GM18909 (cell line): ENCODE measurements around the gene HOXC12.

Source experiments
- ATAC-seq: cut with Tn5 transposase; IDR thresholded peaks from one replicate; pipeline ENCODE4 v1.9.1; 2021; ENCODE audit warnings: mild to moderate bottlenecking; ENCODE audit not compliant: unreplicated experiment, poor library complexity

Gene HOXC12

DNA sequence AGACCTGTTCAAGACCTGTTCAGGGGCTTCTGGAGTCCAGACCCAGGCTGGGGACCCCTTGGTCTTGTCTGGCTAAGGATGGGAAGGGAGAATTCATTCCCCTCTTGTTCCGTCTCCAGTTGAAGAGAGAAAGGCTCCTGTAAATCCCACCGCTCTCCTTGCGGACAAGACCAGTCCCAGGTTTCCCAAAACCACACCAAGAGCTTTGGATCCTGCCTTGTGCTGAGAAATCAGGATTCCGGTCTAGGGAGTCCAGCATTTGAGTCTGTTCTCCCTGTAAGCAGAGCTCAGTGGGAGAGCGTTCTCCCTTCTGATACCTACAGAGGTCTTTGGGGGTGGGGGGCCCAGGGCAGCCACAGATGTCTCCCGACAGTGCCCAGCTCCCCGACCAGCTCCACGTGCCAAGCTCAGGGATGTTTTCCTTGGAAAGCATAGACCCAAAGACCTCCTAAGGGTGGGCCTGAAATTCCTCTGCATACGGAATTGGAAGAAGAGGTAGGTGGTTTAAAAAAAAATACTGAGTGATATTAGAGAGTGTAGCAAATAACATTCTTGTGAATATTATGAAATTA is 14.2 kb upstream of the HOXC12 start:
- ATAC-seq: no peak

DNA sequence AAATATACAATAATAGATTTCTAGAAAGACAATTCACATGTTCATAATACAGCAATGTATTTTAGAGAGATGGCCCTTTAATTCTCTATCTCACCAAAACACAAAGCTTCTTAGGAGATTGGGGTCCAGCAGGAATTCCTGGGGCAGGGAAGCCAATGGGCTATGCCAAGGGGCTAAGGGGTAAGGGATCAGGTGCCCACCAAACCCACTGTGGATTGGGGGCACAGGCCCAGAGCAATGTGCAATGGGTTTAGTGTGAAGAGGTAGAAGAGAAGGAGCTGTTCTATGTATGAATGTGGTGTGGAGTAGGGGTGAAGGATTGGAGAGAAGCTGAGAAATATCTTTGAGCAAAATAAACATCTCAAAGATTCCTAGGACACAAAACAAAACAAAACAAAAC is 13.5 kb upstream of the HOXC12 start:
- no peak for ATAC-seq

DNA sequence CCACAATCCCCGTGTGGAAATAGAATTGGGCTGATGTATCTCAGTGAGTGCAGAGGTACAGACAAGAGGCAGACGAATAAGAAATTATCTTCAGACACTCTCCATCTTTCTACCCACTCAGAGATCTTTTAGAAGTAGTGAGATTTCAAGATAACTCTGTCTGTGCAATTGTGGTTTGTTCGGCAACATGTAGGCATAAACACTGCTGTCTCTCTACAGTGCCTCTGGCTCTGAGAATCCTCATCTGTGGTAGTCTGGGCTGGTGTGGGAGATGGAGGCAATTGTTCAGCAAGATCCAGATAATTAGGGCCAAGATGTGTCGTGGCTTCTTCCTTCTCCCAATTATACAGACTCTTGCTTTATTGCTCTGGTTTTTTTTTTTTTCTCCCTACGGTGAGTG is 13.0 kb upstream of the HOXC12 start:
- ATAC-seq: no peak

DNA sequence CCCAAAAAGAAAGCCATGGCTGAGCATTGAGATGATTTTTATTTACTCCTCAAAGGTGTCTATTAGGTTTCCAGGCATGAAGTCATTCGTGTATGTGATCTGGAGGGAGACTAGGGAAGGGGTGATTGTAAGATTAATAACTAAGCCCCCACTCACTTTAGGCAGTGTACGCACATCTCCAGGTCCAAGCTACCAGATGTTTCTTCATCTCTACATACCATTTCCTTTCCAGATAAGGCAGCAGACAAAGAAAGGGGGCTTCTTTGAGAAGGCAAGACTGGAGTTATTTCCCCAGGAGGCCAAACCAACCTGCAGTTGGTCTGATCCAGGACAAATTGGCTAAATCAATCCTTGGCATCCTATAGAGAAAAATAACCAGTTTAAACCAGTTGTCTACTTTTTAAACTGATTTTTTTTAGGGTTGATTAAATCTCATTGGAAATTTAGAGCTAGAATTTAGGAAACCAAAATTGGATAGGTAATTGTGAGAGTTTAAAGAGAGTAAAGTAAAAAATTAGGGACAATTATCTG is 12.2 kb upstream of the HOXC12 start:
- no peak for ATAC-seq

DNA sequence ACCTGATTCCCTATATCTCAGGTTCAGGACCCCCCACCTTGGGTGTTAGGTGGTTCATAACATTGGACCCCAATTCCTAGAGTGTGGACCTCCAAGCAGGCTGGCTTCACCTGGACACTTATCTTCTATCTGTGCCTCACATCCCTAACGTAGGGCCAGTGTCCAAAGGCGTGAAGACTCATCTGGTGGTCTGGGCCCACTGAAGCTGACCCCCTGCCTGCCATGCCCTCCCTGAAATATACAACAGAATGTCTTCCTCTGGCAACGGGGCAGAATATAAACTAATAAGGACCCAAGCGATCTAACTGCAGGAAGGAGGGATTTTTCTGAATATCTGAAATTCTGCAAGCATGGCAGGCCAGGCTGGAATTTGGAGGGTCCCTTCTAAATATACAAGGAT is 10.5 kb upstream of the HOXC12 start:
- ATAC-seq: no peak

DNA sequence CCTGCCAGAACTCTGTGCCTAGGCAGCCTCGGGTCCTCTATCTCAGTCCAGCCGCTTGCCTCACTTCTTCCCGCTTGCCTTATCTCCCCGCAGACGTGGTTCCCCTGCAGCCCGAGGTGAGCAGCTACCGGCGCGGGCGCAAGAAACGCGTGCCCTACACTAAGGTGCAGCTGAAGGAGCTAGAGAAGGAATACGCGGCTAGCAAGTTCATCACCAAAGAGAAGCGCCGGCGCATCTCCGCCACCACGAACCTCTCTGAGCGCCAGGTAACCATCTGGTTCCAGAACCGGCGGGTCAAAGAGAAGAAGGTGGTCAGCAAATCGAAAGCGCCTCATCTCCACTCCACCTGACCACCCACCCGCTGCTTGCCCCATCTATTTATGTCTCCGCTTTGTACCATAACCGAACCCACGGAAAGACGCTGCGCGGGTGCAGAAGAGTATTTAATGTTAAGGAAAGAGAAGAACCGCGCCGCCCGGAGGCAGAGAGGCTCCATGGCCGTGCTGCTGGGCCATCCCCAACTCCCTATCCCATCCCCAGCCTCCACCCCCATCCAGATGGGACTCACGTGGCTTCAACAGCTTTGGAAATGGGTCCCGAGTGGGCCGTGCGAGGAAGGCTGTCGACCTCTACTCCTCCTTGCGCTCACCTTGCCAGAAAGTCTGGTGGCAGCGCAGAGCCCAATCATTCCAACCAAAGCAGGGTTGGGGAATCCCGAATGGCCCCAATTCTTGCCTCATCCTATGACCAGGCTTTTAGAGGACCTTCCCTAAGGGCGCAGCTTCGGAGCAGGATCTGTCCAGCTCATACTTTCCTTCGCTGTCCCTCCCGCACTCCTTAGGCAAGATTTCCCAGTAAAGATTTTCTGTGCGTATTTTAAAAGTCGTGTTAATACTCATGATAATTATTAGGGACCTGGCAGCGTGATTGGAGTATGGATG is 9.5 kb upstream of the HOXC12 start:
- ATAC-seq: no peak

DNA sequence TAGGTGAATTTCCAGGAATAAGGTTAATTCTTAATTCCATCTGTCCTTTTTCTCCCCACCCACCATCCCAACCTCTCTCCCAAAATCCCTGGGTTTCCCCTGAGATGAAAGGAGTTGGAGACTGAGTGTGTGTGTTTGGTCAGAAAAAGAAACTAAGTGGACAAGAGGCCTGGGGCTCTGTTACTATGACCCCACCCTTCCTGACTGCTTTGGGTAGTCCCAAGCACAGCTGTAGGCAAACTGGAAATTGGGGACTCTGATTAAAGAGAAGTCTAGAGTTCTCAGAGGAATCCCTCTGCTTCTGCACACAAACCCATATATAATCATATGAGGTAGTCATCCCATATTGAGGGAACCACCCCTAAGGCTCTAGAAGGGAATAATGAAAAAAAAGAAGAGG is 7.0 kb upstream of the HOXC12 start:
- ATAC-seq: no peak

DNA sequence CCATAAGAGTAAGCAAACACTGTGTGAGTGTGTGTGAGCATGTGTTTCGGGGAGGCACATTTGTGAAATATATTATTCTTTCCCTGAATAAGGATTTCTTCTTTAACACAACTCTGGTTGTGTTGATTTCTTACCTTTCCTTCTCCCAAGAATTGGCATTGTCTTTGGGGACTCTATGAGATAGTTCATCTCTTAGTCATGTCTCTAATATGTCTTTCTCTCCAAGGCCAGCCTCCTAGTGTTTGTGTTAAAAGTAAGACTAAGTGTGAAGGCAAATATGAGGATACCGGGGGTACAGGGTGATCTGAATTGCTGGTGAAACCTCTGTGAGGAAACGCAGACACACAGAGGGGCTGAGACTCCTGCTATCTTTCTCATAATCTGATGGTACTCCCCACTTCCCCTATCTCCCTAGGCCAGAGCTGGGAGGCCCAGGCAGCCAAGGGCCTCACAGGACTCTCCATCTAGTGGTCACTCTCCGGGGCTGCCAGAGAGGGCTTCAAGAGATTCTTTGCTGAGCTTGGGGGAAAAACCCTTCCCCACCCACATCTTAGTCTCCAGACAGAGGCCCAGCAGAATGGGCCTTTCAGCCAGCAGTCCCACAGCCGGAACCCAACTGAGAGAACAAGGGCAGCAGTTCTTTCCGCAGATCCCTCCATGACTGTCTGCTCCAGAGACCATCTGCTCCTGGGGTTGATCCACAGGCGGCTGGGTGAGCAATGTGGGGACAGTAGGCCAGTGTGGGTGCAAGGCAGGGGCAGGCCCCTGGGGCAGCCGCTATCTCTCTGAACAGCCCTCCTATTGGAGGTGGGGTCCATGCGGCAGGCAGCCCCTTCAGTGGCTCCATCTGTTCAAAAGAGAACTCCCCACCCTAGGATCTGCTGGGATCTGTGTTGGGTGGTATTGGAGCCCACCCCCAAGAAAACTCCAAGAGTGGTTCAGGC is 5.8 kb upstream of the HOXC12 start:
- ATAC-seq: no peak

DNA sequence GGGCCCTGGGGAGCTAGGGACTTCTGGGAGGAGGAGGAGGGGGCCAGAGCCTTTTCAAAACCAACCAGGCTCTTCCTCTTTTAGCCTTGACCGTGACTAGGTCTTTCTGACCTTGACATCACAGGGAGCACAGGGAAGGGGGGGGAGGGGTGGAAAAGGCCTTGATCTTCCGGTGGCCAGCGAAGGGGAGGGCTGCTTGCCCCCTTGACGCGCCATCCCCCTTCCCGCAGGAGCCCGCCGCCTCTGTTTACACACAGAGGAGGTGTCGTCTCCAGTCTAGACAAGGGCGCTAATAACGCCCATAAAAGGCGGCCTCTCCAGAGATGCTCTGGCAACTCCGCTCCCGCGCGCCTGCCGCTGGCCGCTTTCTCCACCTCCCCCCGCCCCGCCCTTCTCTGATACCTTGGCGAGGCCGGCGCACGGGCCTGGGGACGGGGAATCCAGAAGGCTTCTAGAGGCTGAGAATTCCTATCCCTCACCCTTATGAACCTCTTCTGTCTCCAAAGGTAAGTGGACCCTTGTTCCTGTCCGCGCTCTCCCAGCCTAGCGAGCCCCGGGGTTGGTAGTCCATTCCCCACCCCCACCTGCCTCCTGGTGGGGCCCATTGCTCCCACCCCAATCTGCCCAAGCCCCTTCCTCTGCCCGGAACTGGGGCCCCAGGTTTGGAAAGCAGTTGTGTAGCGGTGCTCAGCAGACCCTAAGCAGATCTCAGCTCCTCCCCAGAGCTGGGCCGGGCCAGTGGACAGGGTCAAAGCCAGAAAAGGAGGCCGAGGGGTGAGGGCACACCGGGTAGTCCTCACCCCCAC is 4.9 kb upstream of the HOXC12 start:
- ATAC-seq: no peak

DNA sequence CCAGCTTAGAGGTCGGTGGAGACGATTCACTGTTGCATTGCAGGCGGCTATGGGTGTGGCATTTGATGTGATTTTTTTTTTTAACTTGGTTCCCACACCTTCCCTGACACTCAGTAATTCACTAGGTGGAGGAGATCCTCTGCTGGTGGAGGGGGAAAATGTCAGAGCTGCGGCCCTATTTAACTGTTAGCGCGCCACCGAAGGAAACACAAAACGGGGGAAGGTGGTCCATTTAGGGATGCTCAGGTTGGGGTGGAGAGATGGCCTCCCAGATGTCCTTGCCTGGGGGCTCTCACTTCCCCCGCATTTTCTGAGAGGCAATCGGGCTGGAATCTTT is 4.3 kb upstream of the HOXC12 start:
- no peak for ATAC-seq

DNA sequence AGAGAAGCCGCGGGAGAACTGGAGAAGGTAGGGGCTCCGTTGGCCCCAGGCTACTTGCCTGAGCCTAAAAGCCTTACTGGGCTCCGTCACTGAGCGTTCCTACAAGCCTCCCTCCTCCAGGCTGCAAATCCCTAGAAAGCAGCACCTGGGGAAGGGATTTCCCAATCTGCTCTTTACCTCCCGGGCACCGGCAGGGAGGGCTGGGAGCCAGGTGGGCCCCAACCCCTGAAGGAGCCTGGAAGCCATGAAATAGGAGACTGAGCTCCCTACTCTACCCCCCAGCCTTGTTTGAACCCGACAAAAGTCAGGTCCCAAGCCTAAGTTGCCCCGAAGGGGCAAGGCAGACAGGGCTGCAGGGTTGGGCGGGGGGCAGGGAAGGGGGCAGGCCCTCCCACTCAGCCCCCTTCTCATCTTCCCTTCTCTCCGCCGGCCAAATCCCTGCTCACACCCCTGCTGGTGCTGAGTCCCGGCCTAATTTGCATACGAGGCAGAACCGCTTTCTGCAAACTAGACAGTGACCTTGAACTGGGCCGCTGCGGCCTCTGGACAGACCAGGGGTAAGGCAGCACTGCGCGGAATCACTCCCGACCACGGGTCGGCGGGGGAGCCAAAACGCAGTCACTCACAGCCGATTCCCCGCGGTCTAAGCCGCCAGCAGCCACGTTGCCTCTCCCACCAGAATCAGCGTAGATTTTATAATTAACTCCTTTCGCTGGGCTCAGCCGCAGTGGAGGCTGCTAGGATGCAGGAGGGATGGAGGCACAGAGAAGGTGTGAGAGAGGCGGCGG is 3.7 kb upstream of the HOXC12 start:
- no peak for ATAC-seq

DNA sequence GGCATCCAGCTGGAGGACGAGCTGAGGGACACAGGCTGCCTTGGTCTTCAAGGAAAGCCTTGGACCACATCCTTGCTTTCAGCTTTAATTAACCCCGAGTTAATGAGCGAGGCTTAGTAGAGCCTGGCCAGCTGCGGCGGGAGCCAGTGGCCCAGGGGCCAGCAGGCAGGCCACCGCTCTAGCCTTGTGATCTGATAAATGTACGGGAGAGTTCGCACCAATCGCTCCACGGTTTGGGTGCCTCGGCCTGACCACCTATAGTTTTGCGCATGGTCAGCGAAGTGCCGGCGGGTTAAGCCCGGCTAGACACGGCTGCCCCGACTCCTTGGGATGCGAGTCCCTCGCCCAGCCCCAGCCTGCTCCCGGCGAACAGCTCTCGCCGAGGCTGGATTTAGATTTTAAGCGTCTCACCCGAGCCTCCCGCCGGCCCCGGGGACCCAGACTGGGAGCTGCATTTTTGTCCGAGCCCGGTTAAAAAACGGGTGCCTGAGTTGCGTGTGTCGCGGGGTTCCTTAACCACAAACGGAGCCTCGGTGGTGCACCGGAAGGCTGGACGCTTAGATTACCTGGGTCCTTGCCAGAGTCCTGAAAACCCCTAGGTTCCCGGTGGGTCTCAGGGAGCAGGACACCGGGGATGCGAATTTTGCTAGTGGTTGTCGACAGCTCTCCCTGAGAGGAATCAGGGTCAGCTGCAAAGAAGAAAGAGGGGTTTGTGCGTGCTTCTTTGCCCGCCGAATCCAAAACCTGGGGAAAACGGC is 2.9 kb upstream of the HOXC12 start:
- no peak for ATAC-seq

DNA sequence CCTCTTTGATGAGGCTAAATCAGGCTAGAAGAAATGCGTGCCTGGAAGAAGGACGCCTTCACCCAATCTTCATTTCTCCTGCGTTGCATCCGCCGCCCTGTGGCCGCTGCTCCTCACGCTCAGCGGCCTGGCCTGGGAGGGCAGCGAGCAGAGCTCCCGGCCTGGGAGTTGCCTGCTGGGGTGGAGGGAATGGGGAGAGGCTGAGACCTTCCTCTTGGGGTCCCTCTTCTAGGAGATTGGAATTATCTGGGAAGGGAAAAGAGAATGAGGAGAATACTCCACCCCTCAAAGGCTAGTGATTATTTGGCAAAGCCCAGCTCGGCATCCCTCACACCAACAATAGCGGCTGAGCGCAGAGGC is 2.4 kb upstream of the HOXC12 start:
- no peak for ATAC-seq

DNA sequence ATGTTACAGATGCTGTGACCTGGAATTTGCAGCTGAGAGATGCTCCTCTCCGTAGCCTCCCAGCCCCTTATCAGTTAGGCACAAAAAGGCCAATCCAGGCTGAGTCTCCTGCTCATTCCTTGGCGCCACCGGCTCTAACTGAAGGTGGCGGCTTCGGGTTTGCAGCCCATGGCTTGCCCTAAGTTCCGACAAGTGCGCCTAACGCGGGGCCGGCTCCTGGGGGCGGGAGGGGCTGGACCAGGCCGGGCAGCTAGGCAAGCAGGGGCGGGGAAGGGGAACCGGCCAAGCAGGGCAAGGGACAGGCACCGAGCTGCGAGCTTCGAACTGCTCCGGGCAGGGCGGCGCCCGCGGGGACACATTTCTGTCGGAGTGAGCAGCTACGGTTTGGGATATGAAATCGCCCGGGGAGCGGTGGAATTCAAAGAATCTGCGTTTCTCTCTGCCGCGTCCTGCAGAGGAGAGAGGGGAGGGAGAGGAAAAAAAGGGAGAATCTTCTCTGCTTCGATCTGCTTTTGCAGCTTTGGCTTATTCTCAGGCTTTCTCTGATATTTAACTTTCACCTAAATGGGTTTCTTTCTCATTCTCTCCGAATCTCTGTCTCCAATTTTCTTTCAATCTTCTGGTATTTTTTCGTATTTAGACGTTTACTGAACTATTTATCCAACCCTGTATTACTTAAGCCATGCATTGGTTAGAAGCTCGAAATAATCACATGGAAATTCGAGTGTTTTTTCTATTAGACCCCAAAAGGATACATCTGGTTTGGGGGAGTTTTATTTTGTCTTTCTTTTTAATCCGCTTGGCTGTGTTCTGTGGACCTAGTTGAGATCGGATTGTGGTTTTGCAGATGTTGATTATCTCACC is 1.6 kb upstream of the HOXC12 start:
- ATAC-seq: no peak

DNA sequence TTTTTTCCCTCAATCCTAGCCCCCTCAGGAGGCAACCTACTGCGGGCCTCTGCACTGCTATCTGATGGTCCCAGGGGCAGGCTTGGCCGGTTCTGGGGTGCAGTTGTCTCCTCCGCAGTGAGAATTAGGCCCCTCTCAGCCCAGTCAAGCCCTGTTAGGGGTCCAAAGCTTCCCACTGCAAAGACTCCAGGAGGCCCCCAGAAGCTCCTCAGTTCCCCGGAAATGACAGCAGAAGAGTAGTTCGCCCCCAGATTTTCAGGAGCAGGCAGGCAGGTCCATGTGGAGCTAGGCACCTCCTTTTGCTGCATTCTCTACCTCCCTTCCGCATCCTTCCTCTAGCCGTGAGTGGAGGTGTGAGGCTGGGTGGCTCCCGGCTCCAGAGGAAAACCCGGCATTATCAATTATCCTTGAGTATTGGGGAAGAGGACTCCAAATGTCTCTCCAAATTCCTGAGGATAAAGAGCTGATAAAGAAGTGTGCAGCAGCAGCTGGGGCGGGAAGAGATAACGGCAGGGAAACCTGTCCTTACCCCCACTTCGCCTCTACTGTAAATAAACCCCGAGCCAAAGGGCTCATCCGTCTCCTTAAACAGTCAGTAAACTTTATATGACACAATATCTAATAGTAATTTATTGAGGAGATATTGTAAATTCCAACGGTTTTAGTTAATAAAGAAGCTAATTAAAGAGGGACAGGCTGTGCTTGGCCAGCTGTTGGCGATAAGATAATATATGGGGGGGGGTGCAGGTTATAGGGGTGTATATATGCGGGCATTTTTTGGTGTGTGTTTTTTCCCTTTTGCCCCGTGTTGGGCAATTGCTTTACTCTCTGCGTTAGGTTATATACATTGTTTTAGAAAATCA is 641 bp upstream of the HOXC12 start:
- ATAC-seq: no peak

DNA sequence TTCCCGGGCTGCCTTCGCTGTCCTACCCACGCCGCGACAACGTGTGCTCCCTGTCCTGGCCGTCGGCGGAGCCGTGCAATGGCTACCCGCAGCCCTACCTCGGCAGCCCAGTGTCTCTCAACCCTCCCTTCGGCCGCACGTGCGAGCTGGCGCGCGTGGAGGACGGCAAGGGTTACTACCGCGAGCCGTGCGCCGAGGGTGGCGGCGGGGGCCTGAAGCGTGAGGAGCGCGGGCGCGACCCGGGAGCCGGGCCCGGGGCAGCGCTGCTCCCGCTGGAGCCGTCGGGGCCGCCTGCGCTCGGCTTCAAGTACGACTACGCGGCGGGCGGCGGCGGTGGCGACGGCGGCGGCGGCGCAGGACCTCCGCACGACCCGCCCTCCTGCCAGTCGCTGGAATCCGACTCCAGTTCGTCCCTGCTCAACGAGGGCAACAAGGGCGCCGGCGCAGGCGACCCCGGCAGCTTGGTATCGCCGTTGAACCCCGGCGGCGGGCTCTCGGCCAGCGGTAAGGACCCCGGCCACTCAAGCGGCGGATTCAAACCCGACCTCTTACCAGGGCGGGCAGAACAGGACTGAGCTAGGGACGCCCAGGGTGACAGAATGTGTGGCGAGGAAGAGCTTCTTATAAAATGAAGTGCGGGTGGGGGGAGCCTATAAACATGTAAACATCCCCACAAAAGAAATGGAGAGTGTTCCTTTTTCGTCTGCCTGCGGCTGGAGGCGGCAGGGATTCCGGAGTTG is 503 bp downstream of the HOXC12 start:
- ATAC-seq: no peak
